ENCODE data around the gene DCXR. TPM values are rescaled to one million over a fixed set of nuclear protein-coding genes. Genes with fewer than 3 reads are reported as not detected.

DCXR gene
- total and polyA plus RNA-seq, 2 of the 13 experiments (the other 11 are each of a cell fraction or from before 2014, with no cell fraction given), result 287 to 311 TPM

- TF ChIP-seq ZBTB4 (CRISPR knock-in tag; IDR thresholded peaks at IDR 0.05; ENCODE audit: borderline replicate concordance), result no peak; the same call in 1 of the 2 replicates
- no peak for TF ChIP-seq PREB (CRISPR knock-in tag; IDR thresholded peaks at IDR 0.05)
- TF ChIP-seq FOSL2 (CRISPR knock-in tag; IDR thresholded peaks at IDR 0.05), result no peak
- TF ChIP-seq MED8 (CRISPR knock-in tag; IDR thresholded peaks at IDR 0.05; ENCODE audit: insufficient replicate concordance), result peak; percentile 90
- no peak for TF ChIP-seq CREM (IDR thresholded peaks at IDR 0.05)
- no peak for TF ChIP-seq CREM (CRISPR knock-in tag; IDR thresholded peaks at IDR 0.05)
- peak; percentile 80; the same call in 1 of the 2 replicates for TF ChIP-seq ZNF670 (CRISPR knock-in tag; IDR thresholded peaks at IDR 0.05; ENCODE audit: borderline replicate concordance)
- TF ChIP-seq ZNF772 (CRISPR knock-in tag; IDR thresholded peaks at IDR 0.05), result peak; percentile 21; the same call in 1 of the 2 replicates
- peak; percentile 59 for TF ChIP-seq ZBTB7A (CRISPR knock-in tag; IDR thresholded peaks at IDR 0.05)
- TF ChIP-seq POLR2G (IDR thresholded peaks at IDR 0.05; ENCODE audit: low read depth, low read length), result peak; percentile 74
- TF ChIP-seq, protein P1, sequence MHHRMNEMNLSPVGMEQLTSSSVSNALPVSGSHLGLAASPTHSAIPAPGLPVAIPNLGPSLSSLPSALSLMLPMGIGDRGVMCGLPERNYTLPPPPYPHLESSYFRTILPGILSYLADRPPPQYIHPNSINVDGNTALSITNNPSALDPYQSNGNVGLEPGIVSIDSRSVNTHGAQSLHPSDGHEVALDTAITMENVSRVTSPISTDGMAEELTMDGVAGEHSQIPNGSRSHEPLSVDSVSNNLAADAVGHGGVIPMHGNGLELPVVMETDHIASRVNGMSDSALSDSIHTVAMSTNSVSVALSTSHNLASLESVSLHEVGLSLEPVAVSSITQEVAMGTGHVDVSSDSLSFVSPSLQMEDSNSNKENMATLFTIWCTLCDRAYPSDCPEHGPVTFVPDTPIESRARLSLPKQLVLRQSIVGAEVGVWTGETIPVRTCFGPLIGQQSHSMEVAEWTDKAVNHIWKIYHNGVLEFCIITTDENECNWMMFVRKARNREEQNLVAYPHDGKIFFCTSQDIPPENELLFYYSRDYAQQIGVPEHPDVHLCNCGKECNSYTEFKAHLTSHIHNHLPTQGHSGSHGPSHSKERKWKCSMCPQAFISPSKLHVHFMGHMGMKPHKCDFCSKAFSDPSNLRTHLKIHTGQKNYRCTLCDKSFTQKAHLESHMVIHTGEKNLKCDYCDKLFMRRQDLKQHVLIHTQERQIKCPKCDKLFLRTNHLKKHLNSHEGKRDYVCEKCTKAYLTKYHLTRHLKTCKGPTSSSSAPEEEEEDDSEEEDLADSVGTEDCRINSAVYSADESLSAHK (CRISPR knock-in tag; IDR thresholded peaks at IDR 0.05; ENCODE audit: borderline replicate concordance), result no peak
- TF ChIP-seq ARNTL (CRISPR knock-in tag; IDR thresholded peaks at IDR 0.05), result 0 out of 2 replicates have a peak, but pooled peaks have one; percentile 30
- TF ChIP-seq TFE3 (CRISPR knock-in tag; IDR thresholded peaks at IDR 0.05), result no peak; the same call in none of the 2 replicates
- TF ChIP-seq ZNF124 (CRISPR knock-in tag; IDR thresholded peaks at IDR 0.05), result peak; percentile 41; the same call in 1 of the 2 replicates
- TF ChIP-seq ZNF350 (CRISPR knock-in tag; IDR thresholded peaks at IDR 0.05; ENCODE audit: borderline replicate concordance, low read depth), result no peak
- TF ChIP-seq HIVEP1 (CRISPR knock-in tag; IDR thresholded peaks at IDR 0.05), result peak; percentile 76; the same call in 1 of the 2 replicates
- TF ChIP-seq ARNT (IDR thresholded peaks at IDR 0.05), result no peak
- TF ChIP-seq EED (CRISPR knock-in tag; IDR thresholded peaks at IDR 0.05), result peak; percentile 62; the same call in 1 of the 2 replicates
- TF ChIP-seq NFKBIZ (CRISPR knock-in tag; IDR thresholded peaks at IDR 0.05), result no peak
- TF ChIP-seq ZNF180 (CRISPR knock-in tag; IDR thresholded peaks at IDR 0.05; ENCODE audit: borderline replicate concordance, low read depth), result no peak
- TF ChIP-seq PCBP1 (IDR thresholded peaks at IDR 0.05; ENCODE audit: borderline replicate concordance, low read depth, low read length), result peak; percentile 77; the same call in 1 of the 2 replicates
- no peak for TF ChIP-seq ZNF7 (CRISPR knock-in tag; IDR thresholded peaks at IDR 0.05)
- no peak for TF ChIP-seq IKZF1 (IDR thresholded peaks at IDR 0.05)
Observed at GRCh38 chr17:82022310-82022980, 15.1 kb downstream of the DCXR start, which contains the start of gene CENPX (continued).
